Vagina (tissue), 2 donors: ENCODE measurements around the gene STX16. TPM values are rescaled to one million over a fixed set of nuclear protein-coding genes. Genes with fewer than 3 reads are reported as not detected.

Experiments used
- DNase-seq, 2 donors: peaks; one replicate each; pipeline ENCODE4 v3.0.0-alpha.2; 2017; ENCODE audit errors: extremely low spot score in 2 of 2
- H3K27ac ChIP-seq: fragments of 200-600 bp; sonication (generic); one replicate; pipeline ENCODE4 v1.5.1; 2019
- H3K27me3 ChIP-seq: fragments of 200-600 bp; sonication (generic); one replicate; pipeline ENCODE4 v1.5.1; 2019
- H3K36me3 ChIP-seq, 2 donors: fragments of 200-600 bp; sonication (generic); one replicate each; pipeline ENCODE4 v1.5.1; 2017 to 2019
- H3K4me1 ChIP-seq: fragments of 200-600 bp; sonication (generic); one replicate; pipeline ENCODE4 v1.5.1; 2019
- H3K4me3 ChIP-seq, 2 donors: fragments of 200-600 bp; sonication (generic); 1 replicate in 1 of 2; 2 replicates in 1 of 2; pipeline ENCODE4 v1.5.1; 2016 to 2019
- H3K9me3 ChIP-seq: fragments of 200-600 bp; sonication (generic); one replicate; pipeline ENCODE4 v1.5.1; 2019
- CTCF ChIP-seq, 3 experiments: fragments of 450-650 bp in 2 of 3; fragments of 200-600 bp in 1 of 3; sonication (generic) in 1 of 3; IDR thresholded peaks; one replicate each; pipeline ENCODE4 v1.5.1; 2017 to 2019; ENCODE audit warnings: antibody characterized with exemption in 3 of 3, mild to moderate bottlenecking in 2 of 3, moderate library complexity in 2 of 3
- POLR2A ChIP-seq, 2 donors: fragments of 450-650 bp; IDR thresholded peaks; one replicate each; pipeline ENCODE4 v1.6.1; 2017; ENCODE audit warnings: antibody characterized with exemption in 2 of 2, mild to moderate bottlenecking in 2 of 2, moderate library complexity in 2 of 2
- POLR2AphosphoS5 ChIP-seq, 2 donors: sonication (generic); formaldehyde crosslinking; IDR thresholded peaks; one replicate each; pipeline ENCODE4 v1.9.0; 2017; ENCODE audit warnings: antibody characterized with exemption in 2 of 2, mild to moderate bottlenecking in 2 of 2, low read depth in 1 of 2; ENCODE audit not compliant: insufficient read depth in 1 of 2
- intact Hi-C: fragments of 100-400 bp; cut with DNase I; formaldehyde crosslinking; loops from one replicate; pipeline ENCODE4 v1.15.1; 2023
- total RNA-seq: library from RNA; depleted of rRNA; stranded (reverse); fragments of >200 nt; gene quantifications from one replicate; pipeline ENCODE4 v1.2.3, GENCODE V29; 2016

STX16 gene
- total RNA-seq, 1 donor from 2014 or later = 49.4 TPM

DNA sequence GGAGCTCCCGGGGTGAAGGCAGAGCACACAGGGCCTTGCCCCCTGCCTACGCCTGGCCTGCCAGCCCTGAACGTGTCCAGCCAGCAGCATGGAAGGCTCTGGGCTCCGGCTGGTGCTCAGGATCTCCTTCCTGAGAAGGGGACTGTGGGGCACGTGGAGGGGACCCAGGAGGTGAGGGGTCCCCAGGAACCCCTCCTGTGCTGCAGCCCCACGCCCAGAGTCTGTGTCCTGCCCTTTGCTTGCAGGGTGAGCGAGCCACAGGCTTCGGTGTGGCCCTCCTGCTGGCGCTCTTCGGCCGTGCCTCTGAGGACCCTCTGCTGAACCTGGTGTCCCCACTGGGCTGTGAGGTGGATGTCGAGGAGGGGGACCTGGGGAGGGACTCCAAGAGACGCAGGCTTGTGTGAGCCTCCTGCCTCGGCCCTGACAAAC lies 63.9 kb downstream of the STX16 start:
- intact Hi-C loops = no loop called here
- H3K36me3 ChIP-seq = no peaks in the 10 kb centered on the region
- no peak for TF ChIP-seq CTCF (IDR thresholded peaks at IDR 0.05)
- TF ChIP-seq POLR2AphosphoS5 (IDR thresholded peaks at IDR 0.05; ENCODE audit: insufficient read depth in 1 of 2, low read depth in 1 of 2) = no peak
- TF ChIP-seq POLR2A (IDR thresholded peaks at IDR 0.05) = no peak

DNA sequence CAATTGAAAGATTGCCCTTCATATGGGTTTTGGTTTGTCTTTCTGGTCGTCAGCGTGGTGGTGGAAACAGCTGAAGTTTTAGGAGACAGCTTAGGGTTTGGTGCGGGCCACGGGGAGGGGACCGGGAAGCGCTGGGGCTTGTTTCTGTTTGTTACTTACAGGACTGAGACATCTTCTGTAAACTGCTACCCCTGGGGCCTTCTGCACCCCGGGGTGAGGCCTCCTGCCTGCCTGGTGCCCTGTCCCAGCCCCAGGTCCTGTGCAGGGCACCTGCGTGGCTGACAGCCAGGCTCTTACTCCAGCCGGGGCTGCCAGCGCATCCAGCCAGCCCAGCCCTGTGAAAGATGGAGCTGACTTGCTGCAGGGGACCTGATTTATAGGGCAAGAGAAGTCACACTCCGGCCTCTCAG lies 64.3 kb downstream of the STX16 start:
- H3K9me3 ChIP-seq = no peaks in the 10 kb centered on the region
- H3K36me3 ChIP-seq = no peaks in the 10 kb centered on the region
- no peak overlapping the region for H3K4me3 ChIP-seq
- intact Hi-C loops = no loop called here
- DNase-seq = no peak
- no peaks in the 10 kb centered on the region for H3K4me1 ChIP-seq
- H3K27me3 ChIP-seq = no peaks in the 10 kb centered on the region
- TF ChIP-seq POLR2AphosphoS5 (IDR thresholded peaks at IDR 0.05; ENCODE audit: insufficient read depth in 1 of 2, low read depth in 1 of 2) (no peak), POLR2A (IDR thresholded peaks at IDR 0.05) (no peak), CTCF (IDR thresholded peaks at IDR 0.05) (no peak)
- no peak overlapping the region for H3K27ac ChIP-seq

More for the DNA sequence above, 63.9 kb downstream of the STX16 start:
- H3K9me3 ChIP-seq = no peaks in the 10 kb centered on the region
- H3K4me3 ChIP-seq = no peak overlapping the region
- H3K27ac ChIP-seq = no peak overlapping the region
- H3K4me1 ChIP-seq = no peaks in the 10 kb centered on the region
- H3K27me3 ChIP-seq = no peaks in the 10 kb centered on the region
- peak in 1 of 2 donors; percentile 72 for DNase-seq

GRCh38 chr20:58715801-58716475 lies 64.9 kb downstream of the STX16 start:
- no peak overlapping the region for H3K27ac ChIP-seq
- no peak overlapping the region for H3K4me3 ChIP-seq
- peak; percentile 79 to 91 for DNase-seq
- no peaks in the 10 kb centered on the region for H3K27me3 ChIP-seq
- intact Hi-C loops = no loop called here
- TF ChIP-seq POLR2AphosphoS5 (IDR thresholded peaks at IDR 0.05; ENCODE audit: insufficient read depth in 1 of 2, low read depth in 1 of 2) (no peak), CTCF (IDR thresholded peaks at IDR 0.05) (no peak), POLR2A (IDR thresholded peaks at IDR 0.05) (no peak)
- no peaks in the 10 kb centered on the region for H3K36me3 ChIP-seq
- H3K4me1 ChIP-seq = no peaks in the 10 kb centered on the region
- no peaks in the 10 kb centered on the region for H3K9me3 ChIP-seq

- peak in 1 of 2 donors; percentile 72 for DNase-seq
- no peaks in the 10 kb centered on the region for H3K9me3 ChIP-seq
- H3K36me3 ChIP-seq = no peaks in the 10 kb centered on the region
- no peak overlapping the region for H3K4me3 ChIP-seq
- no peak overlapping the region for H3K27ac ChIP-seq
- H3K4me1 ChIP-seq = no peaks in the 10 kb centered on the region
- TF ChIP-seq CTCF (IDR thresholded peaks at IDR 0.05) (no peak), POLR2A (IDR thresholded peaks at IDR 0.05) (no peak), POLR2AphosphoS5 (IDR thresholded peaks at IDR 0.05; ENCODE audit: insufficient read depth in 1 of 2, low read depth in 1 of 2) (no peak)
- no peaks in the 10 kb centered on the region for H3K27me3 ChIP-seq
- intact Hi-C loops = no loop called here
These were observed 65.6 kb downstream of the STX16 start for GRCh38 chr20:58716476-58717277.
